DND-41 (cell line): Measurements from ENCODE around the gene SLC13A3.

Experiments used
- EZH2 ChIP-seq: IDR thresholded peaks from 3 replicates; pipeline ENCODE4 v1.6.1; 2012; ENCODE audit warnings: borderline replicate concordance, low read depth, mild to moderate bottlenecking, moderate library complexity, low read length, inconsistent platforms; ENCODE audit not compliant: severe bottlenecking
- TF ChIP-seq, protein P1 (sequence below): IDR thresholded peaks from 2 replicates; pipeline ENCODE4 v1.5.1; 2012; ENCODE audit warnings: borderline replicate concordance, low read length, moderate library complexity, mild to moderate bottlenecking; ENCODE audit not compliant: poor library complexity, severe bottlenecking; ENCODE audit errors: extremely low read depth

DNA sequence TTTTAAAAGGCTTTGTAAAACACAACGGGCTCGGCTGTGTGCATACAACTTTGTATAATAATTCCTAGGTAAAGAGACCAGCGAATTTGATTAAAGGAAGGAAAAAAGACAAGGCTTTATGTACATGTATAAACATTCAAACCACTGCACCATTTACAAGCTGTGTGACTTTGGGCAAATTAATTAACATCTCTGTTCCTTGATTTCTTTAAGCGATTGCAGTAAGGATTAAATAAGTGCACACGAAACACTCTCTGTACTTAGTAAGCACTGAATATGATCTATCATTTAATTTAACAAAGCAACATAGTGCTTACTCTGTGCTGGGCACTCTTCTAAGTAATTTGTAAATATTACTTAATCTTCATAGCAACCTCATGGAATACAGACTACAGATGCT, 81.3 kb downstream of the SLC13A3 start:
- TF ChIP-seq, protein P1, sequence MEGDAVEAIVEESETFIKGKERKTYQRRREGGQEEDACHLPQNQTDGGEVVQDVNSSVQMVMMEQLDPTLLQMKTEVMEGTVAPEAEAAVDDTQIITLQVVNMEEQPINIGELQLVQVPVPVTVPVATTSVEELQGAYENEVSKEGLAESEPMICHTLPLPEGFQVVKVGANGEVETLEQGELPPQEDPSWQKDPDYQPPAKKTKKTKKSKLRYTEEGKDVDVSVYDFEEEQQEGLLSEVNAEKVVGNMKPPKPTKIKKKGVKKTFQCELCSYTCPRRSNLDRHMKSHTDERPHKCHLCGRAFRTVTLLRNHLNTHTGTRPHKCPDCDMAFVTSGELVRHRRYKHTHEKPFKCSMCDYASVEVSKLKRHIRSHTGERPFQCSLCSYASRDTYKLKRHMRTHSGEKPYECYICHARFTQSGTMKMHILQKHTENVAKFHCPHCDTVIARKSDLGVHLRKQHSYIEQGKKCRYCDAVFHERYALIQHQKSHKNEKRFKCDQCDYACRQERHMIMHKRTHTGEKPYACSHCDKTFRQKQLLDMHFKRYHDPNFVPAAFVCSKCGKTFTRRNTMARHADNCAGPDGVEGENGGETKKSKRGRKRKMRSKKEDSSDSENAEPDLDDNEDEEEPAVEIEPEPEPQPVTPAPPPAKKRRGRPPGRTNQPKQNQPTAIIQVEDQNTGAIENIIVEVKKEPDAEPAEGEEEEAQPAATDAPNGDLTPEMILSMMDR: no peak
- no peak for TF ChIP-seq EZH2
